HEK293 (cell line): ENCODE measurements around the gene TCF3.

ENCODE experiments used
- BCL11B ChIP-seq: fragments of 450-650 bp; formaldehyde crosslinking; IDR thresholded peaks from 2 replicates; pipeline ENCODE4 v1.5.1; 2016; ENCODE audit warnings: low read depth, missing biosample characterization, missing genetic modification characterization
- CTCF ChIP-seq: fragments of 450-650 bp; formaldehyde crosslinking; IDR thresholded peaks from 2 replicates; pipeline ENCODE4 v1.5.1; 2016; ENCODE audit warnings: missing biosample characterization, missing genetic modification characterization
- HOXC10 ChIP-seq: sonication (generic); formaldehyde crosslinking; IDR thresholded peaks from 2 replicates; pipeline ENCODE4 v1.8.1; 2023; ENCODE audit warnings: mild to moderate bottlenecking, missing genetic modification reagents
- OSR2 ChIP-seq: fragments of 450-650 bp; formaldehyde crosslinking; IDR thresholded peaks from 2 replicates; pipeline ENCODE4 v1.5.1; 2016; ENCODE audit warnings: missing biosample characterization, missing genetic modification characterization
- REST ChIP-seq: fragments of 450-650 bp; formaldehyde crosslinking; IDR thresholded peaks from 2 replicates; pipeline ENCODE4 v1.5.1; 2016; ENCODE audit warnings: missing biosample characterization, missing genetic modification characterization
- SETDB1 ChIP-seq: IDR thresholded peaks from one replicate; pipeline ENCODE4 v1.6.1; 2017; ENCODE audit warnings: mild to moderate bottlenecking, low read length, moderate library complexity, mixed read lengths; ENCODE audit not compliant: insufficient read length
- ZBTB20 ChIP-seq: fragments of 450-650 bp; formaldehyde crosslinking; IDR thresholded peaks from 2 replicates; pipeline ENCODE4 v1.5.1; 2016; ENCODE audit warnings: missing biosample characterization, missing genetic modification characterization
- ZBTB7A ChIP-seq: fragments of 450-650 bp; formaldehyde crosslinking; IDR thresholded peaks from 2 replicates; pipeline ENCODE4 v1.5.1; 2016; ENCODE audit warnings: low read depth, missing biosample characterization, missing genetic modification characterization
- ZNF24 ChIP-seq: fragments of 450-650 bp; formaldehyde crosslinking; IDR thresholded peaks from 2 replicates; pipeline ENCODE4 v1.5.1; 2016; ENCODE audit warnings: missing biosample characterization, missing genetic modification characterization
- ZNF292 ChIP-seq: fragments of 450-650 bp; formaldehyde crosslinking; IDR thresholded peaks from 2 replicates; pipeline ENCODE4 v1.5.1; 2016; ENCODE audit warnings: low read depth, missing biosample characterization, missing genetic modification characterization, borderline replicate concordance
- ZNF548 ChIP-seq: fragments of 450-650 bp; formaldehyde crosslinking; IDR thresholded peaks from 2 replicates; pipeline ENCODE4 v1.5.1; 2016; ENCODE audit warnings: missing biosample characterization, missing genetic modification characterization
- ZNF580 ChIP-seq: fragments of 450-650 bp; formaldehyde crosslinking; IDR thresholded peaks from 2 replicates; pipeline ENCODE4 v1.5.1; 2016; ENCODE audit warnings: missing biosample characterization, missing genetic modification characterization
- ZNF645 ChIP-seq: fragments of 450-650 bp; formaldehyde crosslinking; IDR thresholded peaks from 2 replicates; pipeline ENCODE4; 2016; ENCODE audit warnings: missing biosample characterization, missing genetic modification characterization

- TF ChIP-seq CTCF (tag by site-specific recombination), result no peak
- TF ChIP-seq ZNF645 (tag by site-specific recombination), result no peak
- no peak for TF ChIP-seq SETDB1
- no peak for TF ChIP-seq REST (tag by site-specific recombination)
- TF ChIP-seq ZBTB7A (tag by site-specific recombination), result no peak
- no peak for TF ChIP-seq ZNF24 (tag by site-specific recombination)
- TF ChIP-seq BCL11B (tag by site-specific recombination), result no peak
- TF ChIP-seq HOXC10 (CRISPR knock-in tag), result no peak
- no peak for TF ChIP-seq OSR2
- no peak for TF ChIP-seq ZNF580
- no peak for TF ChIP-seq ZNF548
- TF ChIP-seq ZNF292 (tag by site-specific recombination), result no peak
- no peak for TF ChIP-seq ZBTB20 (tag by site-specific recombination)
Observed at GRCh38 chr19:1647501-1648458, 4.6 kb downstream of the TCF3 start.
